NCI-H446 (cell line): ENCODE data around the gene CASTOR1.

Source experiments
- DNase-seq, 2 experiments: peaks; one replicate each; lab custom pipeline; 2025; lab: John Stamatoyannopoulos, UW

CASTOR1 gene

GRCh38 chr22:30297991-30298701, 8.8 kb upstream of the CASTOR1 start:
- DNase-seq, result no peak

- no peak for DNase-seq
Measured at GRCh38 chr22:30297276-30297990, 8.1 kb upstream of the CASTOR1 start.

DNA sequence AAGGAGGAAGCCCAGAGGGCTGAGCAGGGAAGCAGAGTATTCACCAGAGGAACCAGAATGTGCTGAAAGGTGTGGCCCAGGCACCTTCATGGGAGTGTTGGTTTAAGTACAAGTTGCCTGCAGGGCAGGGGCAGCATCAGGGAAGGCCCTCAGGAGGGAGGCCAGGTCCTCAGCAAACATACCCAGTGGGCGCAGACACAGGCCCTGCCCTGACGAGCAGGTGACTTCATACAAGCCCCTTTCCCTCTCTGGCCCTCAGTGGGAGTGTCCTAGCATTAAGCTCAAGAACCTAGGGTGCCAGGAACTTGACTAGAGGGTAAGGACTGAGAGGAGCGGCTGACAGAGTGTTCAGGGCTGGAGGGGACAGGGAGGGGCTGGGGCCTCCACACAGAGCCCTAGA, 7.5 kb upstream of the CASTOR1 start:
- DNase-seq, result no peak

DNA sequence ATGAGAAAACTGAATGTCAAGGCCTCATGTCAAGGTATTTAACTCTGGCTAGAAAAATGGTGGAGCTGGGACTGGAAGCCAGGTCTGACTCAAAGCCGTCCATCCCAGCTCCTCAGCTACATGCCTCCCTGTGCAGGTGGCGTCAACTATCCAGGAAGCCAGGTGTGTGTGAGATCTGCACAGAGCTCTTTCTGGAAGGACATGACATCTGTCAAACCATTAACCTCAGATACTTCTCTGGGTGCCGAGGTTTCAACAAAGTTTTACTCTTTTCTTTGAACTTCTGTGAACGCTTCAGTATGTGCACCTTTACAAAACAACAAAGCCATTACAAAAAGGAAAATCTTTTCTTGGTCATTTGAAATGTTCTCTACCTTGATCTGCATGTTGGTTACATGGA, 7.0 kb upstream of the CASTOR1 start:
- DNase-seq, result no peak

- DNase-seq, result no peak
Measured at GRCh38 chr22:30295576-30295975, 6.3 kb upstream of the CASTOR1 start.

DNA sequence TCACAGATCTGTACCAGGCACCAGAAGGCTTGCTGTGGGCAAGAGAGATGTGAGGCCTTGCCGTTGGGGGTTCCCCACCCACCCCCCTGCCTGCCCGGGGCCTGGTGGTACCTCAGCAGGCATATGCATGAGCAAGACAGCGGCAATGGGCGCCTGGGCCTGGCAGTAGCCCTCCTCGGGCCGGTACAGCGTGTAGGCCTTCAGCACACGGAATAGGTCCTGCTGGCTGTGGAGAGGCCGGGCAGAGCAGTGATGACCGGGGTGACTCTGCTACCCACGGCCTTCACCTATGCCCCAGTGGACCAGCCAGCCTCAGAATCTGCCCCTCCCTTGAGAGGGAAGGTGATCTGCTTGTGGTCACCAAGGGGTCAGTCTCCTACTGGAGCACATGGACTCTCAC, 5.5 kb upstream of the CASTOR1 start:
- DNase-seq, result no peak

- no peak for DNase-seq
Measured at GRCh38 chr22:30294066-30294465, 4.8 kb upstream of the CASTOR1 start.

GRCh38 chr22:30293026-30293425, 3.7 kb upstream of the CASTOR1 start:
- DNase-seq, result no peak

- no peak for DNase-seq
Measured at GRCh38 chr22:30292069-30292970, 3.0 kb upstream of the CASTOR1 start.

DNA sequence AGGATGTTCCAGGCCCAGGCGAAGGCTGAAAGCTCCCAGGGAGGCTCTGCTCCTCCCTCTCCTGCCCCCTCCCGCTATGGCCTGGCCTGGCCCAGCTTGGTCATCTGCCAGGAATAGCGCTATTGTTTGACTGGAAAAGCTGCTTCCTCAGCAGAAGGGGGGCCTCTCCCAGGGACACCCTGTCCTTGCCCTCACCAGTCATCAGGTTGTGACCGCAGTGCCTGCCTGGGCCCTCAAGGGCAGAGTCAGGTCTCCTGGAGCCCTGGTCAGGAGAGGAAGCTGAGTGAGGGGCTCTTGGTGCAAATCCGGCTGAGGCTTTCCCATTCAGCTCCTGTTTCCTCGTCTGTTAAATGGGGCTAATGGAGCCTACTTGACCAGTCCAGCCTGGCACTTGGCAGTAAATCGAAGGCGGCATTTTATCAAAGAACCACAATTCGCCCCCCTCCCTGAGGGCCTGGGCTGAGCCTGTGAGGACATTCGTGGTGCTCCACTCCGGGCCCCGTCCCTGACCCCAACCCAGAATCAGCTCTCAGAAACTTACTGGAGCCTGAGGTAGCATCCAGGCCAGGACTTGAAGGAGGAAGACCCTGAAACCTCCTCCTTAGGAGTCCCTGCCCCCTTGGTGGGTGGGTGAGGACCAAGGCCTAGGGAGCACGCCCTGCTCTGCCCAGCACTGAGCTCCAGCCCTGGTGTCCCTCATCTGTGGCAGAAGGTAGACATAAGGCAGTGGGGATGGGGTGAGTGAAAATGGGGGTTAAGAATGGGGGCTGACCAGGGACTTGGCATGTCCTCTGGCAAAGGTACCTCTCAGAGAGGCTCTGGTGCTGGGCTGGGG, 2.0 kb upstream of the CASTOR1 start:
- DNase-seq, result peak in 1 of 2 experiments; percentile 14

- DNase-seq, result no peak
Measured at GRCh38 chr22:30290342-30291057, 1.2 kb upstream of the CASTOR1 start.

GRCh38 chr22:30289980-30290313, 642 bp upstream of the CASTOR1 start:
- no peak for DNase-seq

DNA sequence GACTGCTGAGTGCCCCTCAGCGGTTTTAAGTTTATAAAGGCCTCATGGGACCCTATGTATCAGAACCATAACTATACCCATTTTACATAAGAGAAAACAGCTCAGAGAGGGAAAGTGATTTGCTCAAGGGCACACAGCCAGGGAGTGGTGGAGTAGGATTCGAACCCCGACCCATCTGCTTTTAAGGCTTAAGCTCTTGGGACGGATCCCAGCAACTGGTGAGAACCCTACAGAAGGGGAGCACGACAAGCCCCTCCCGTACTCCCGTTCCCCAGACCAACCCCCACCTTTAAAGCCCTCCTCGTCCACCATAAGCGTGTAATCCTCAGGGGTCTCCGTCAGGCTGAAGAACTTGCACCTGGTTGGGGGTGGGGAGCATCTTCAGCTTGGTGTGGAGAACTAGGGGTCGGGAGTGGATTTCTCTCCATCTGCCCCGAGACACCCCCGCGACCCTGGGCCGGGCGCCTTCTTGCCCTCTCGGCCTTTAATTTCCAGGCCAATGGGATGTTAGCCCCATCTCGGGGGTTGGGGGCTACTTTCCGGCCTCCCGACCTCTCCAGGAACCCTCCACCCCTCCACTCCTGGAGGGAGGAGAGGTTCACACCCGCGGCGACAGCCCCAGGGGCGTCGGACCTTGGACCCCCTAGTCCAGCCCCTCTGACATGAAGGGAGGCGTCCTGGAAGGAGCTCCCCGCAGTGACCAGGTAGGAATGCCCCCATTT, 725 bp downstream of the CASTOR1 start:
- DNase-seq, result no peak

DNA sequence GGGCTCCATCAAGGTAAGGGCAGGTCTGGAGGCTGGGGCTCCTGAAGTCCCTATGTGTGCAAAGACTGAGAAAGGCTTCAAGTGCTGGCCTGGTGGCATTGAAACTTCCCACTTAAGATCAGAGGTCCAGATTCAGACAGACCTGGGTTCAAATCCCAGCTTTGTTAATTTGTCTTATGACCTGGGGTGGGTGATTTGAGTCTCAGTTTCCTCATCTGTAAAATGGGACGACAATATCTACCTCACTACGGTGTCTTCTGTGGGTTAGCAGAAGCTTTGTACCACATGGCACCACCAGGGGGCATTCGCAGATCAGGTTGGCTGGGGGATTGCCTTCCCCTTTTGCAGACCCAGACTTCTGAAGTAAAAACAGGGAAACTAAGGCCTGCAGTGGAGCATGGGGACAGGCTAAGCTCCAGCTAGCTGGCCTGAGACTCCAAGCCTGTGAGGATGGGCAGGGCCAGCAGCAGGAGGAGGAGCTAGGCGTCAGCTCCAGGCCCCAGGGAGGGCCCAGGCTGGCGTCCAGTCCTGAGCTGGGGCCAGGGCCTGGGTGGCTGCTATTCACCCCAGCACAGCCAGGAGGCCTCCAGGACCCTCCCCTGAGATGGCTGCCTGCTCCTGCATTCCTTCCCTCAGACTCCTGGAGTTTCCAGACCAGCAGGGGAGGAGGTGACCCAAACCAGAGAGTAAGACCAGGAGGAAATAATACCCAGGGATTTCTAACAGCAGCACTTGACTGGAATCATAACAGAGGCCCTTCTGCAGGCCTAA, 1.5 kb downstream of the CASTOR1 start:
- DNase-seq, result peak; percentile 76 to 81

- peak; percentile 16 to 66 for DNase-seq
Measured at GRCh38 chr22:30286813-30287647, 2.3 kb downstream of the CASTOR1 start.

- DNase-seq, result no peak
Measured at GRCh38 chr22:30286331-30286730, 3.0 kb downstream of the CASTOR1 start.

- DNase-seq, result no peak
Measured at GRCh38 chr22:30285846-30286200, 3.5 kb downstream of the CASTOR1 start.

GRCh38 chr22:30285176-30285845, 4.0 kb downstream of the CASTOR1 start:
- DNase-seq, result no peak
